CD14-positive monocyte (primary cell): ENCODE data around the gene RNF111. TPM values are rescaled to one million over a fixed set of nuclear protein-coding genes. Genes with fewer than 3 reads are reported as not detected.

ENCODE experiments used
- DNase-seq, 3 donors: peaks; one replicate each; pipeline ENCODE4 v3.0.0-alpha.2; 2011 to 2022
- H2AFZ ChIP-seq: 2 replicates; pipeline ENCODE4 v1.6.0; 2012; ENCODE audit warnings: mild to moderate bottlenecking, low read depth, low read length, inconsistent platforms; ENCODE audit not compliant: insufficient read depth, poor library complexity, severe bottlenecking
- H3K27ac ChIP-seq, 2 donors: 1 replicate in 1 of 2; 2 replicates in 1 of 2; pipeline ENCODE4 v1.5.1; 2012 to 2013; ENCODE audit warnings: low read length in 2 of 2, control low read depth in 1 of 2, inconsistent platforms in 1 of 2, low read depth in 1 of 2, mild to moderate bottlenecking in 1 of 2
- H3K27me3 ChIP-seq, 2 donors: one replicate each; pipeline versions ENCODE4 v1.6.0 to v1.6.1; 2011 to 2013; ENCODE audit warnings: low read length in 2 of 2; ENCODE audit not compliant: control insufficient read depth in 2 of 2, insufficient read depth in 2 of 2
- H3K36me3 ChIP-seq, 2 donors: replicated peaks in 1 of 2; 1 replicate in 1 of 2; 2 replicates in 1 of 2; pipeline versions ENCODE4 v1.5.1 to v1.6.1; 2012 to 2013; ENCODE audit warnings: low read length in 2 of 2, control low read depth in 1 of 2, inconsistent platforms in 1 of 2, mild to moderate bottlenecking in 1 of 2; ENCODE audit not compliant: insufficient read depth in 2 of 2, control insufficient read depth in 1 of 2
- H3K4me1 ChIP-seq, 2 donors: 1 replicate in 1 of 2; 2 replicates in 1 of 2; pipeline versions ENCODE4 v1.5.1 to v1.6.1; 2012 to 2013; ENCODE audit warnings: low read length in 2 of 2, control low read depth in 1 of 2, inconsistent platforms in 1 of 2, mild to moderate bottlenecking in 1 of 2, moderate library complexity in 1 of 2; ENCODE audit not compliant: insufficient read depth in 2 of 2, control insufficient read depth in 1 of 2
- H3K4me2 ChIP-seq: replicated peaks from 2 replicates; pipeline ENCODE3; 2012; ENCODE audit warnings: low read length, moderate library complexity, mild to moderate bottlenecking; ENCODE audit not compliant: poor library complexity, severe bottlenecking; ENCODE audit errors: extremely low read depth
- H3K4me3 ChIP-seq, 3 experiments: fragments of 200-600 bp in 1 of 3; sonication (generic) in 1 of 3; replicated peaks in 1 of 3; 1 replicate in 2 of 3; 2 replicates in 1 of 3; pipeline ENCODE4 v1.5.1; 2011 to 2013; ENCODE audit warnings: low read length in 3 of 3, mild to moderate bottlenecking in 3 of 3, control low read depth in 2 of 3, low read depth in 2 of 3, inconsistent platforms in 1 of 3, moderate library complexity in 1 of 3
- H3K79me2 ChIP-seq: 2 replicates; pipeline ENCODE4 v1.6.0; 2012; ENCODE audit warnings: mild to moderate bottlenecking, control low read depth, inconsistent platforms, low read length, moderate library complexity; ENCODE audit not compliant: insufficient read depth
- H3K9ac ChIP-seq: 2 replicates; pipeline ENCODE4 v1.6.0; 2017; ENCODE audit warnings: low read length, mild to moderate bottlenecking; ENCODE audit not compliant: insufficient read depth, poor library complexity, severe bottlenecking
- H3K9me3 ChIP-seq, 2 donors: replicated peaks in 1 of 2; 1 replicate in 1 of 2; 2 replicates in 1 of 2; pipeline versions ENCODE4 v1.5.1 to v1.6.1; 2012 to 2013; ENCODE audit warnings: low read length in 2 of 2, control low read depth in 1 of 2; ENCODE audit not compliant: control insufficient read depth in 1 of 2, insufficient read depth in 1 of 2
- H4K20me1 ChIP-seq: 2 replicates; pipeline ENCODE4 v1.6.0; 2012; ENCODE audit warnings: mild to moderate bottlenecking, low read length, control low read depth, moderate library complexity; ENCODE audit not compliant: insufficient read depth
- H3K27ac Mint-ChIP-seq, 7 donors: one replicate each; pipeline ENCODE4 v1.8.0; 2020; ENCODE audit warnings: mild to moderate bottlenecking in 7 of 7, mixed read lengths in 7 of 7, moderate library complexity in 6 of 7, inconsistent platforms in 2 of 7
- H3K27me3 Mint-ChIP-seq, 3 donors: one replicate each; pipeline ENCODE4 v1.8.0; 2021 to 2022; ENCODE audit warnings: low read depth in 3 of 3, mild to moderate bottlenecking in 3 of 3, mixed read lengths in 3 of 3, moderate library complexity in 3 of 3, inconsistent platforms in 1 of 3
- H3K36me3 Mint-ChIP-seq, 2 donors: one replicate each; pipeline ENCODE4 v1.8.0; 2020; ENCODE audit warnings: mixed read lengths in 2 of 2, inconsistent platforms in 1 of 2, mild to moderate bottlenecking in 1 of 2
- H3K4me1 Mint-ChIP-seq: one replicate; pipeline ENCODE4 v1.8.0; 2020; ENCODE audit warnings: mild to moderate bottlenecking, mixed read lengths
- H3K4me3 Mint-ChIP-seq, 2 donors: one replicate each; pipeline ENCODE4 v1.8.0; 2020; ENCODE audit warnings: mild to moderate bottlenecking in 2 of 2, mixed read lengths in 2 of 2, moderate library complexity in 1 of 2
- H3K9me3 Mint-ChIP-seq, 7 donors: one replicate each; pipeline ENCODE4 v1.8.0; 2020 to 2022; ENCODE audit warnings: mixed read lengths in 7 of 7, mild to moderate bottlenecking in 6 of 7, moderate library complexity in 6 of 7, inconsistent platforms in 2 of 7
- WGBS: methylation state at CpG from one replicate; pipeline ENCODE4 v1.1.5; 2013; ENCODE audit warnings: missing lambda C conversion rate; ENCODE audit not compliant: insufficient coverage; 5-methylcytosine and 5-hydroxymethylcytosine counted together
- intact Hi-C, 2 donors: fragments of 100-400 bp; cut with micrococcal nuclease; formaldehyde crosslinking; loops; one replicate each; pipeline versions ENCODE4 v1.15.0 to v1.15.1; 2023
- polyA plus RNA-seq, 3 donors: library from polyadenylated mRNA; depleted of rRNA in 1 of 3; unstranded in 2 of 3; stranded (reverse) in 1 of 3; fragments of 300-500 nt in 2 of 3; fragments of >200 nt in 1 of 3; fragmentation: Illumina TruSeq in 2 of 3; gene quantifications; 1 replicate in 2 of 3; 2 replicates in 1 of 3; pipeline ENCODE4 v1.2.3, GENCODE V29; 2012 to 2021
- TF ChIP-seq, protein P1 (sequence below): fragments of 200-600 bp; IDR thresholded peaks from one replicate; pipeline ENCODE4 v1.8.0; 2022; ENCODE audit warnings: antibody characterized with exemption, mild to moderate bottlenecking

RNF111 gene
- polyA plus RNA-seq, 3 donors: 10.2 to 28.0 (median 18.2) TPM

DNA sequence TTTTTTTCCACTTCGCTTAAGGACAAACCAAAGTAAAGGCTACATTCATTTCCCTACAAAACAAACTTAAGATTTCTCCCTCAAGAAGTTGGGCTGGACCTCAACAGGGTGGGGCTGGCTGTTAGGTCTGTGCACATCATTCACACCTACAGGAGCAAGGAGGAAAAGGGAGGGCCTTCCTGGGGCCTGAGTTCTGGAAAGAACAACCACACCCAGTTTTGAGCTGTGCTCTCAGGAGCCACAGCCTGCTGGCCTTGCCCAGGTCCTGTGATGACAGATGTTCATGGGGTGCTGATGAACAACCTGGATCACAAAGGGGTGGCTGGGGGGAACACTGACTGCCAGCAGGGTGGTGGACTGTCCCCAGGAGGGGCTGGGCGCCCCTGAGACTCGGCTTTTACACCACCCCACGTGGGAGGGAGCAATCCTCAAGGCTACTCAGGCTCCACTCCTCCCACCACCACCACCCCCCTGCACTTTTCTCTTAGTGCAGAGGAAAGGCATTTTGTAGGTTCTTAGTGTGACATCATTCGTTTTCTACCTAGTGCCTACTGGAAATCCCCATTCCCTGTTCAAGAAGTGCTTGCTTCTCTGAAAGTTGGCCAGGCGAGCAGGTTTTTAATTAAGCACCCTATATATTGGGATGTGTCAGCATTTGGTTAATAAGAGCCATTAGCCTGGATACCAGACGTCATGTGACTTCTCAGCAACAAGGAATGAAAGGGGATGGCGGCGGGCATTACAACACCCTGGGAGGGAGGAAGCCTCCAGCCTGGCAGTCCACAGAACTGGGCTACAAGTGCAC is 153.2 kb downstream of the RNF111 start:
- Histone ChIP-seq H3K4me2 (no peak overlapping the region), H3K79me2 (no peaks in the 10 kb centered on the region), H2AFZ (no peak overlapping the region), H3K36me3 (peaks cover 57 to 88% of the 10 kb centered on the region in 2 donors), H3K9ac (peak overlapping the region; percentile 6), H3K27ac (peak overlapping the region in 1 of 2 donors; percentile 36), H3K9me3 (no peaks in the 10 kb centered on the region), H4K20me1 (no peaks in the 10 kb centered on the region), H3K27me3 (no peaks in the 10 kb centered on the region), H3K4me1 (no peaks in the 10 kb centered on the region), H3K4me3 (no peak overlapping the region)
- Mint-ChIP-seq H3K36me3 (peaks cover 57 to 90% of the 10 kb centered on the region in 2 donors), H3K4me1 (no peaks in the 10 kb centered on the region), H3K27ac (peak overlapping the region in 2 of 7 donors; percentile 23 to 54), H3K4me3 (no peak overlapping the region), H3K9me3 (peaks cover 0 to 2% (median 0%) of the 10 kb centered on the region in 7 donors), H3K27me3 (peaks cover 0 to 1% (median 0%) of the 10 kb centered on the region in 3 donors)
- TF ChIP-seq, protein P1, sequence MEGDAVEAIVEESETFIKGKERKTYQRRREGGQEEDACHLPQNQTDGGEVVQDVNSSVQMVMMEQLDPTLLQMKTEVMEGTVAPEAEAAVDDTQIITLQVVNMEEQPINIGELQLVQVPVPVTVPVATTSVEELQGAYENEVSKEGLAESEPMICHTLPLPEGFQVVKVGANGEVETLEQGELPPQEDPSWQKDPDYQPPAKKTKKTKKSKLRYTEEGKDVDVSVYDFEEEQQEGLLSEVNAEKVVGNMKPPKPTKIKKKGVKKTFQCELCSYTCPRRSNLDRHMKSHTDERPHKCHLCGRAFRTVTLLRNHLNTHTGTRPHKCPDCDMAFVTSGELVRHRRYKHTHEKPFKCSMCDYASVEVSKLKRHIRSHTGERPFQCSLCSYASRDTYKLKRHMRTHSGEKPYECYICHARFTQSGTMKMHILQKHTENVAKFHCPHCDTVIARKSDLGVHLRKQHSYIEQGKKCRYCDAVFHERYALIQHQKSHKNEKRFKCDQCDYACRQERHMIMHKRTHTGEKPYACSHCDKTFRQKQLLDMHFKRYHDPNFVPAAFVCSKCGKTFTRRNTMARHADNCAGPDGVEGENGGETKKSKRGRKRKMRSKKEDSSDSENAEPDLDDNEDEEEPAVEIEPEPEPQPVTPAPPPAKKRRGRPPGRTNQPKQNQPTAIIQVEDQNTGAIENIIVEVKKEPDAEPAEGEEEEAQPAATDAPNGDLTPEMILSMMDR: no peak
- intact Hi-C loops: no loop called here
- DNase-seq: no peak
- 53% methylated on average over 3 of the region's 9 CpGs for WGBS

DNA sequence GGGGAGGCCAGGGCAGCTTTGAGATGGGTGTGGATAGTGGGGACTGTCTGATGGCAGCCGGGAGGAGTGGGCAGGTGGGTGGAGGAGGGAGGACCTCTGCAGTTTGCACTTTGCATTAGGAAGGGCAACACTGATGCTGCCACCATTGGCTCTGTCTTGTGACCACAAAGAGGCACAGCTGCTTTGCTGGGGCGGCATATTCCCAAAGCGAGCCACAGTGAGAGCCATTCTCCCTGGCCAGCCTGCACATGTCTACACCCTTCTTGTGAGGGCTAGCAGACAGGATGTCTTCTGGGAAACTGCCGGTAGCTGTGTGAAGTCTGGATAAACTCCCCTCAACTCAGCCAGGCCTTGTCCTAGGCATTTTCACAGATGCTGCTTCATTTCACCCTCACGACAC is 155.8 kb downstream of the RNF111 start:
- peaks cover 48 to 83% of the 10 kb centered on the region in 2 donors for H3K36me3 ChIP-seq
- H3K9ac ChIP-seq: no peak overlapping the region
- intact Hi-C loops: no loop called here
- H3K4me3 Mint-ChIP-seq: no peak overlapping the region
- no peak overlapping the region for H3K4me3 ChIP-seq
- no peak overlapping the region for H2AFZ ChIP-seq
- no peaks in the 10 kb centered on the region for H3K4me1 Mint-ChIP-seq
- DNase-seq: no peak
- no peaks in the 10 kb centered on the region for H3K79me2 ChIP-seq
- H3K4me1 ChIP-seq: no peaks in the 10 kb centered on the region
- peak overlapping the region in 4 of 7 donors; percentile 6 to 73 (median 22) for H3K27ac Mint-ChIP-seq
- H3K27me3 ChIP-seq: no peaks in the 10 kb centered on the region
- no peak overlapping the region for H3K4me2 ChIP-seq
- H3K27ac ChIP-seq: no peak overlapping the region
- no peaks in the 10 kb centered on the region for H3K9me3 ChIP-seq
- peaks cover 49 to 85% of the 10 kb centered on the region in 2 donors for H3K36me3 Mint-ChIP-seq
- peaks cover 0 to 2% (median 0%) of the 10 kb centered on the region in 7 donors for H3K9me3 Mint-ChIP-seq
- H4K20me1 ChIP-seq: no peaks in the 10 kb centered on the region
- TF ChIP-seq, protein P1: no peak
- WGBS: 96% methylated on average over 5 of the region's 5 CpGs
- peaks cover 0 to 1% (median 0%) of the 10 kb centered on the region in 3 donors for H3K27me3 Mint-ChIP-seq
